NOMO-1 (cell line): ENCODE data around the gene SNX11.

Experiments used
- DNase-seq, 2 experiments: peaks; one replicate each; lab custom pipeline; 2025; ENCODE audit not compliant: unreplicated experiment in 2 of 2; lab: John Stamatoyannopoulos, UW

The SNX11 gene

DNA sequence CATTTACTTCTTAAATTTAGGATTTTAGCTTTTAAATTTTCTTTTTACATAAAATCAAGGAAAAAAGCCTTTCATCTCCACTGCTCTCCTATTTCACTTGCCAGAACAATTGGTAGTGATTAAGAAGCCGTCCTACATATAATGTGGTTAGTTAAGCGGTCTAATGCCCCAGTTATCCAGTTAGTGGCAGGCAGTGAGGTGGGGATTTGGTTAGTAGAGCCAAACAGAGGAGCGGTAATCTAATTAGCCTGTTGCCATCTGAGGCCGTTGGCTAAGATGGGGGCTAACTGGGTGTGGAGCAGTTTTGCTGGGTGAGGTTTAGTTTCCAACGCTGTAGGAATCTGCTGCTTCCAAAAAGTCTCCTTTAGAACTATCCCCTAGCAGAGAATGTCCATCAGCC, 22.4 kb downstream of the SNX11 start:
- DNase-seq = no peak

DNA sequence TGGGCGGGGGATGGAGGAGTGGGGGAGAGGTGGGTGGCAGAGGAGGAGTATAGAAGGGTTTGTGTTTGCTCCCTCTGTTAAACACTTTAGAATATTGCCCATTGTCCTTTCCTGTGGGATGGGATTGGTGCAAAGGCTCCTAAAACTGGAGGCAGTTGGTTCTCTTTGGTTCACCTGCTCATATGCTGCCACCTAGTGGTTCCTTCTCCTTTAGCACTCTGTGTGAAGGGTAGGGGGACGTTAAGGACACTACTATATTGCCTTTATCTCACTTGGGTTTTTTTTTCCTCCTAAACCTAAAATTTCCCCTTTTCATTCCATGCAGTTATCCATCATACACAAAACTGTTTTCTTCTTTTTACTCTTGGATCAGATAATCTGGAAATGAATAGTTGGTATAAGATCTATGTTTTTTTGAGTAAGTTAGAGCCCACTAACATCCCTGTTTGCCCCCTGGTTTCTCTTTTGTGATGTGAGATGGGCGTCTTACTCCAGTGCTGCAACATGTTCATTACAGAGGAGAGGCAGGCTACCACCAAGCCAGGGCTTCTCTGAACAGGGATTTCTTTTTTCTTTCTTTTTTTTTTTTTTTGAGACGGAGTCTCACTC, 23.8 kb downstream of the SNX11 start:
- peak; percentile 22 to 52 for DNase-seq

DNA sequence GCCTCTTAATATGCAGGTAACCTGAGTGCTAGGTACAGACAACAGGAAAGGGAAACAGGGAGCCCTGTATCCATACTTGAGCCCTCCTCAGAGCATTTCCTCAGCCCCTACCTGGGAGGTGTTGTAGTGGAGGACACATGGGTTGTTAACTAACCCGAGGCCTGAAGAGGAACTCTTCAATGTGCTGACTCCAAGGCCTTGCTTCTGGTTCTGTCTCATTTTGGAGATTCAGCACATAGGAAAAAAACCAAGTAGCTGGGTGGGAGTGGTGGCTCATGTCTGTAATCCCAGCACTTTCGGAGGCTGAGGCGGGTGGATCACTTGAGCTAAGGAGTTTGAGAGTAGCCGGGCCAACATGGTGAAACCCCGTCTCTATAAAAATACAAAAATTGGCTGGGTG, 24.8 kb downstream of the SNX11 start:
- no peak for DNase-seq

DNA sequence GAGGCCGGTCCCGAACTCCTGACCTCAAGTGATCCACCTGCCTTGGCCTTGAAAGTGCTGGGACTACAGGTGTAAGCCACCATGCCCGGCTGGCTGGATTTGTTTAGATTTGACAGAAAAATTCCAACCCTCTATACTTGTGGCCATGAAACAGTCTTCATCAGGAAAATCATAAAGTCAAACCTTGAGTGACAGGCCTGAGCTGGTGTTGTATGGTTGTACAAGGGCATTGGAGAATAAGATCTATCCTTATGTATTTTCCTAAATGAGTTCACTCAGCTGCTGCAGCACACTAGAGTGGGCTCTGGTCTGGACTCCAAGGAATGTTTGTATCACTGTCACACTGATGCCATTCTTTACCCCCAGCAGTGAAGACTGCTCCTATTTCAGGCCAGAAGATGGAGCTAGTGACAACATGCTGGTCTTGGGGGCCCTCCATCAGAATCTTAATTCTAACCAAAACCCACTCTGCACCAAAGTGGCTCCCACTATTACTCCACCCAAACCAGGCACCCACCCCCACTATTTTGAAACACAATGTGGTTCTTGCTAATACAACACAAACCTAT, 27.4 kb downstream of the SNX11 start:
- DNase-seq = no peak

DNA sequence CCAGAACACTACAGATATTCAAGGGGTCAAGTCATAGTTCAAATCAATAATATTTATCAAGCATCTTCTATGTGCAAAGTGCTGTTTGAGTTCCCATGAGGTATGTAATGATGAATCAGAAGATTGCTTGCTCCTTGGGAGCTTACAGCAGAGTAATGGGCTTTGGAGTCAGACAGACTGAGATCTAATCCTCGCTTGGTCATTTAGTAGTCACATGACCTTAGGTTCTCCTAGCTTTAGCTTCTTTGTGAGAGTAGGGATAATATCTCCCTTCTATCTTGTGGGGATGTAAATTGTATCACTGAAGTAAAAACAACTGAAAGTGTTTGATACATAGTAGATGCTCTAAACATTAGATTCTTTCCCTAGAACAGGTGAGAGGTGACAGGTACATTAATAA, 30.1 kb downstream of the SNX11 start:
- DNase-seq = no peak

DNA sequence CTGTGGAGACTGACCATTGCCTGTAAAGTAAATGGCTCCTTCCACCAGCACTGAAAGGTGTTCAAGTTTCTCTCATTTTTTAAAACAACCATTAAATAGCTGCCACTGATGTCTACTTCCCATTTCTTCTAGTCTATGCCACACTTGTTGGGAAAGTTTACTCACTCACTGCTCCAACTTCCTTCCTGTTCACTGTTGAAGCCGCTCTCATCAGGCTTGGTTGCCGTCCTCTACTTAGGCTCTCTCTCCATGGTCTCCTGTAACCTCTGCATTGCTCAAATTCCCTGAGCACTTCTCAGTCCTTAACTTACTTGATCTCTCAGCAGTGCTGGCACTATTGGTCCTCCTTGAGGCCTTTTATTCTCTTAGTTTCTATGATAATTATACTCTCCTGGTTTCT, 32.4 kb downstream of the SNX11 start:
- peak; percentile 27 to 80 for DNase-seq

DNA sequence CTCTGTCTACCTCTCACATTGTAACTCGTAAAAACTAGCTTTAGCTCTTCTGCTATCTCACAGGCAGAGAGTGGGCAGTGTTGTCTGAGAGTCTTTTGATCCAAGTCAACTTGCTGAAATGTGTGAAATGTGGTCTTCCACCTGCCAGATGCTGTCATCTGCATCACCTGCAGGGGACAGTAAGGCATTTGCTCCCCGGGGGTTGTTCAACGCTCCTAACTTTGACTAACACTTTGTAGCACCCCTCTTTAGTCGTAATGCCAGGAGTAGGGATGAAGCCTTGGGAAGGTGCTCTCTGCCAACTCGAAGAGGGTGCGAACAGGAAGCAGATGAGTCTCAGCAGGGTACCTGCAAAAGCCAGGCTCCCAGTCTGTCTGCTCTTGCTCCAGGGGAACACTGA, 36.1 kb downstream of the SNX11 start:
- no peak for DNase-seq

DNA sequence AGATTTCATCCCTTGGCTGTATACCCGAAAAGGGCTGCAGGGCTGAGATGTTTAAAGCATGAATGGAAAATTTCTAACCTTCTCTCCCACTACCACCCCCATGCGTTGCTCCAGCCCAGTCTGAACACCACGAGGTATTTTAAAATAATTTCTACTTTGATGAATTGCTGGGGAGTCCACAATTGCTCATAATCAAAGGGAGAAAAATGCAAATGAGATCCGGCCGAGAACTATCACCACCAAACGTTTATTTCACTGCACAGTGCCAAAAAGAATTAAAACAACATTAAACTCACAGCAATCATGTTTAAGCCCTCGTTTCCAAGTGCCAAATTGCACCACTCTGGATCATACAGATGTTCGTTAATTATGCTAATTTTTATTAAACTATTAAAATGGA, 36.7 kb downstream of the SNX11 start:
- no peak for DNase-seq

DNA sequence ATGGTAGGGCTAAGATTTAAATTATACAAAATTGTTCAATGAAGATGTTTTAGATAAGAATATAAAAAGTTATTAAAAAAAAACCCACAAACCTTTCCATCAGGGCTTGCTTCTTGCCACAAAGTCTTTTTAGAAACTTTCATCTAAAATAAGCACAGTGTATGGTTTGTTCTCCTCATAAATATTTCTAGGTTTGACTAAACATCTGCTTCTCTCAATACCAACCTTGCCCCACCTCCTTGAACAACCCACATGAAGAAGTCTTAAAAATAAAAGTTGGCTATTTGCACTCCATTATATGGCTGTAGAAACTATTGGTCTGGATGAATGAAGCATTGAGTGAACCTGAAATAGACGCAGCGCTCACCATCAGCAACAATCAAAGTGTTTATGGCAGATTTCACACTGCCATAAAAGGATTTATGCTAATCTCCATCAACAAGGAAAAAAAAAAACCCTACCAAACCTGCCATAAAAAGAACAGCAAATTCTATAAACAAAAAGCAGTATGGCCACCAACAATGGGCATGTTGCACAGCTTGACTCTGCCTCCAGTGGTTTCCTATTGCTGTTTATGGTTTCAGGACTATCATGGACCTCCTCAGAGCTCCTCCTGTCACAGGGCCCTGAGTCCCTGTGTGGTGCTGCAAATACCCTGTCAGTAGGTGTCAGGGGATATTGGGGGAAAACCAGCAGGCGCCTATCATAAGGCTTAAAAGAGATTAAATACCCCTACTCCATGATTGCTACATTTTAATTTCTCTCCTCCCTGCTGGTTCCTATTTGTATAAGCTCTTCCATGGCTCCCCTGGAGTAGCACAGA, 37.6 kb downstream of the SNX11 start:
- DNase-seq = no peak

DNA sequence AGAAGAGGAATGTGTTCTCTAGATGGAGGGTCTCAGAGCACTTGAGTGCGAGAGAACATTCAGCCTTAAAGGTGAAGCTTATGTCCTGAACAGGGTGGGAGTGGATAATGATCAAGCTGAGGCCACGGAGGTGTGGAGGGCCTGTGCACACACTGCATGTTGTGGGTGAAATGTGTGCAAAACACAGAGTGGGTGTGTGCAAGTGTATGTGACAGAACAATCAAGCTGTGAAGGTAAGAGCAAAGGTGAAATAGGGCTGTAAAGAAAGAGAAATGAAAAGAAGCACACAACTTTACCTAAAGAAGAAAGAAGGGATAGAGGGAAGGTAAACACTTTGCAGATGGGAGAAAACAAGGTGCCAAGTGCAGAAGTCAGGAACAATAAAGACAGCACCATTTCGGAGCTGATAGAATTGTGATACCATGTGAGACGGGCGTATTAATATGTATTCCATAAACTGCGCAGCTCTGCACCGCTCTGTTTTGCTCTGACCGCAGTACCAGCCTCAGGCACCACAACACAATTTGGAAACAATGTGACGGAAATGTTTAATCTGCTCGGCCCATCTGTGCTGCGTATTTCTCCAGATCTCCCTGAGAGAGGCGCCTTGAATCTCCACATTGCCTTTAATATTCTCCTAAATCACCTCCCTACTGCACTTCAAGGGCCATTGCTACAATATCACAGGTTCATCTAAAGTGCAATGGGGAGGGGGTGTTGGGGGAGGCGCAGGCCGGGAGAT, 40.6 kb downstream of the SNX11 start:
- DNase-seq = no peak

DNA sequence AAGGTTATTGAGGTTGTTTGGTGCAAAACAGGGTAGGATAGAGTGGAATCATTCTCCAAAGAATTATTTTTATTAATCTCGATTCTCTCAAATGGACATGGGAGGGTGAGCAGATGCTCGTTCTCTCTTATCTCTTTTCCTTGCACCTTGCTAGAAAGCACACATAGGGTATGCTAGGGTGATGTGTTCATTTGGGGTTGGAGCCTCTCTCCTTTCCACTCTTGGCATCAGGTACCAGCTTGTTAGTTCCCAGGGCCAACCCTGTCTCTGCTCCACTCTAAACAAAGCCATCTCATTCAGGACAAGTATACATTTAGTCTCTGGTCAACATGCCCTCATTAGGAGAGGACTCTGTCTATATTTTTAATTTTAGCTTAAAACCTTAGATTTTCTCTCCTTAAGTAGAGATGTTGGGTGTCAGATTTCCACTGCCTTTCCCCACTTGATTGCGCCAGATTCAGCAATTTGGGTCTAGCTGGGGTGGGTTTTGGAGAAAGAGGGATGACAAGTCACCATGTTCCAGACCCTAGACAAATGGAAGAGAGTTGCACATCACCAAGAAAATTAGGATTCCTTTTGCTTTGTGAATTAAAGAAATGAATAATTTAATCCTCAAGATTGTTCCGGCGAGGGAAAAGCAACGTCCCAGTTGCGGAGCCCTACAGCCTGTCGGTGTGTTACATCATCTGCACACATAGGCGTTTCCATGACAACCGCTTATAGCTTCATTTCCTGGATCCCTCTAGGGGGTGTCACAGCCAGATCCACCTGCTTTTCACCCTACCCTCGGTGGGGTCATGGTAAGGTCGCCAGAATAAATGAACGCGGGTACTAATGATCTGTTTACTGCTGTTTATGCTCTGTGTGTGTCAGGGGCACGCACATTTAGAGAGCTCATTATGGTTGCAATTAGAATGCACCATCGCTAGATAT, 41.6 kb downstream of the SNX11 start:
- DNase-seq = no peak

DNA sequence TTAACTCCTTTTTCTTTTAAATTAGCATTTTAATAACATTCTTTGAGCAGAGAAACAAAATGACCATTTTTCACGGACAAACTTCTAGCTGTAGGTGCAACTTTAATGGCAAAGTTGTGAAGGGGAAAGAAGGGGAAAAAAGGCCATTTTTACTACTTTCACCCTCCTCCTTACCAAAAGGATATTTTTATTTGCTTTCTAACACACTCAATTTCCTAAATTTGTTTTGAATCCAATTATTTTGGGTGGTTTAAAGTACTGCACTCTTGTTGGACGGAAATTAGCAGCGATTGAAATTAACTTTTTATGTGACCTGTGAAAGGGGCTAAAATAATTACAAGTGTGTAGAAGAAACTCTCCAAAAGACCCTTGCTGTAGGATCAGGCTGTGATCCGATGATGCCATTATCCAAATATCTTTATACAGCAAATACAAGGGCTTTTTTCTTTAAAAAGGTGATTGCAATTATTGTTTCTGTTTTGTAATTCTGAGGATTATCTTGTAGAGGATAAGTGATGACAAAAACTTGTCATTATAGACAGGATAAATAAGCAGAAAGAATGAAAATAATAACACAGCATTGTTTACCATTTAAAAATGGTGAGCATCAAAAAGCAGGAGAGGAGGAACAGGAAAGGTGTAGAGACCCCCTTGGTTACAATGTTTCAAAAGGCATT, 42.4 kb downstream of the SNX11 start:
- DNase-seq = no peak

DNA sequence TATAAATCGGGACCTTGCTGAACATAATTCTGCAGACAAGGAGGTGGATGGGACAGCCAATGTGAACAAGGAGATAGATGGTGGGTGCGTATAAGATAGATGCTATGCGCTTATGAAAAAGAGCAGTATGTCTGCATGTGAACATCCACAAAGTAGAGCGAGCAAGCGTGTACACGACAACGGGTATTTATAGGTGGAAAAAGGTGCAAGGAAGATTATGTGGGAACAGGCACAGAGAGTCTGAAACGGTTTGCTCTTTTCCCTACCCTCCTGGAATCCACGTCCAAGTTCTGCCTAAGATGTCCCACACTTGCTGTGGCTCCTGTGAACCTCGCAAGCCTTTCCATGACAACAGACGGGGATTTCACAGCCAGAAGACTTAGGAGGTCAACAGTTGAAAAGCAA, 43.0 kb downstream of the SNX11 start:
- DNase-seq = no peak

DNA sequence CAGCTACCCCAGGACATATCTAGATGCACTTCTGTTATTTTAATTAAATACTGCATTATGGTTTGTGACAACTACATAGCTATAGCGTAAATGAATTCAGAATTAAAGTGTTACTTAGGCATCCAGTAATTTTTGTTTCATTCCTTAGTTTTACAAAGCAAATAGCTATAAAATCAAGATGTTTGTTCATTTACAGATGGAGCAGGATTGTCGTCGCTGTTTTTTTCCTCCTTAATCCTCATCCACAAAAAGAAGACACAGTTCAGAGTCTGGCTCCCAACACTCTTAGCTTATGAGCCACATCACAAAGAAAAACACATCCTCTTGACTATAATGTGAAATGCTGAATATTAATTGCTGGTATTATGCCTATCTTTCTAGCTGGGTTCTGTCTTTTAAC, 43.7 kb downstream of the SNX11 start:
- no peak for DNase-seq

DNA sequence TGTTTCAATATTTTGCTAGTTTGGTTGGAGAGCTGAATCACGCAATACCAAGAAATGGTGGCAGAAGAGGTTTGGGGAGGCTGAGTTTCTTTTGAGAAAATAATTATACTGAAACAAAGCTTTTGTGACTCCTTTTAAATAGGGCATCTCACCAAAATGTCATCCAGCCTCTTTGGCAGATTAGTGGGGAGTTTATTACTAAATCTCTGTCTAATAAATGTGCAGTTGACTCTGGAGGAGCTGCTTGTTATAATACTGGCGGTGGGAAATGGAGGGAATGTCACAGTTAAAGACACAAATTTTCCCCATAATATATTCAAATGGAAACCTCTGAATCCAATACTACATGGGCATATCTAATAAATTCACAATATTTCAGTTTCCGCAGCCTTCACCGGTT, 44.7 kb downstream of the SNX11 start:
- no peak for DNase-seq

DNA sequence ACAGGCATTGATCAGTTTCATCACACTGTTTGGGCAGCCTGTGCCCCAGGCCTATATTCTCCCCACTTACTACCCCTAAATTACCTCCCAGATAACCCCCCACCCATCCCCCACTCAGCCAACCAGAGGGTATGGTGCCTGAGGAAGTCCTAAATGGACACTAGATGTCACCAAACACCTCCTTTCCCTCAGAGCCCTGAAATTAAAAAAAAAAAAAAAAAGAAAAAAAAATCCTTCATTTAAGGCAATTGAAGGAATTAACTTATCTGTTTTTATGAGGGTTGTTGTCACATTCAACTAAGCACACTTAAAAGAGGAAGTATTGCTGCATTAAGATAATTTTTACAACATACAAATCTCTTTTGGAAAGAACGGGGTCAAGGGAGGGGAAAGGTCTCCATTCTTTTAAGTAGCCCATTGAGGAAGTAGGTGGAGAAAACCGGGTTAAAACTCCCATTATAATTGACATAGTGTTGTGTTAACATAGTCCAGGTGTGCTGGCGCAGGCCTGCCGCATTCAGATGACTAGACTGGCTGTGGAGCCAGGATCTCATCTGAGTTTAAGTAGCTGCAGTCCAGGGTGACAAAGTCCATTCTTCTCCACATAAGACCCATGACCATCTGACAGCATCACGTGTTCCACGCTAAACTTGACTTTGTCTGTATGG, 46.3 kb downstream of the SNX11 start:
- peak; percentile 10 to 43 for DNase-seq

DNA sequence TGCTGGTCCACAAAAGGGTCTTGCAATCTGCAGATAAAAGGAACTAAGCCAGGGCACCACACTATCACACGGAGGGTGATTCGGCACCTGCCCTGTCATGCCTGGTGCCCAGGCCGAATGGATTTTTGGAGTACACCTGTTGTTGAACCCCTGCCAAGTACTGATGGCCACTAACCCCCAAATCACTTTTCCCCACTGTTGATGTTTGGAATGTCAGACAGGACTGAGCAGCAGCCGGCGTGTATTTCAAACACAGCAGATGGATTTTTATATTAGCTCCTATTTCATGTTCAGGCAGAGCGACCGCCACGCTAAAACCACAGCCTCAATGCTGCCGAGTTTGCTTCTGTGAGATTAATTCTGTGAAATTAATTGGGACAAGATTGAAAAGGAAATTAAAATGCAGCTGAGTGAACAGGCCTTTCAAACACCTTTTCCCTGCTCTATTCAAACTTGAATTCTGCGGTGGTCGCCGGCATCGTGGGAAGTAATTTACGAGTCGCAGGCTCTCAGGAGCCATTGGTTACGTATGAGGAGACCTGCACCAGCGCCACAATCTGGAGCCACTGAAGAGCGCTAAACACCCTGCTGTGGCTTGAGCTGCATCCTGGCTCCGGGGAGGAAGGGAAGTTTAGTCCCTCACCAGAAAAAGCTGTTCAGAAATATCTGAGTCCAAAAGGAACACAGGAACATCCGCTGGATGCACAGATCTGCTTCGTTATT, 48.5 kb downstream of the SNX11 start:
- DNase-seq = no peak

DNA sequence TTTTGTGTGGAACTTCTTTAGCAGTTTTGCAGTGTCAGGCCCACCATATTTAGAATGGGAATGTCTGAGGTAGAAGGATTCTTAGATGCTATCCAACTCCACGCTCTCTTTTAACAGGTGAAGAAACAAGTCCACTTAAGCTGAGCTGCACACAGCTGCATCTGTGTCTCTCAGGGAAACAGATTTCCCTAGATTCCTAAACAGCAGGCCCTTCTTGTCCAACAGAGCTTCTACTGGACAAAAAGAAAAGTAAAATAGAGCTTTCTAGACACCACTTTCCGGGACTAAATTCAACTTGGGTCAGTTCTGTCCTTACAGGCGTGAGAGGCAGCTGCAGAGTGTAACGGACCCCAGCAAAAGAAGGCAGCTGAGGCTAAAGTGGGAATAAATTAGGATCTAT, 51.7 kb downstream of the SNX11 start:
- no peak for DNase-seq
